A549 treated with AZD2906 at 1 μM for 4 hours (cell line): ENCODE data around the gene IL32. TPM values are rescaled to one million over a fixed set of nuclear protein-coding genes. Genes with fewer than 3 reads are reported as not detected.

ENCODE experiments used
- total RNA-seq: library from RNA; stranded (reverse); fragments of 200-300 nt; extraction: Qiagen RNA extraction; gene quantifications from 5 replicates; pipeline ENCODE4 v1.2.3, GENCODE V29; 2022

Gene IL32, protein sequence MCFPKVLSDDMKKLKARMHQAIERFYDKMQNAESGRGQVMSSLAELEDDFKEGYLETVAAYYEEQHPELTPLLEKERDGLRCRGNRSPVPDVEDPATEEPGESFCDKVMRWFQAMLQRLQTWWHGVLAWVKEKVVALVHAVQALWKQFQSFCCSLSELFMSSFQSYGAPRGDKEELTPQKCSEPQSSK
- 23.0 to 37.5 TPM (median 30.1 TPM) in 5 replicates for total RNA-seq

GRCh38 chr16:3065069-3065741 is at the start of gene IL32:
Gene IL32, plus strand, starts transcription at chr16:3065640. Its CDS starts 172 bp downstream, at chr16:3065812.

GRCh38 chr16:3017794-3018506 is 47.5 kb upstream of the IL32 start, which contains the start of gene CLDN6:
Gene CLDN6, minus strand, starts transcription at chr16:3018183. Its CDS starts 2,162 bp downstream, at chr16:3016021.

DNA sequence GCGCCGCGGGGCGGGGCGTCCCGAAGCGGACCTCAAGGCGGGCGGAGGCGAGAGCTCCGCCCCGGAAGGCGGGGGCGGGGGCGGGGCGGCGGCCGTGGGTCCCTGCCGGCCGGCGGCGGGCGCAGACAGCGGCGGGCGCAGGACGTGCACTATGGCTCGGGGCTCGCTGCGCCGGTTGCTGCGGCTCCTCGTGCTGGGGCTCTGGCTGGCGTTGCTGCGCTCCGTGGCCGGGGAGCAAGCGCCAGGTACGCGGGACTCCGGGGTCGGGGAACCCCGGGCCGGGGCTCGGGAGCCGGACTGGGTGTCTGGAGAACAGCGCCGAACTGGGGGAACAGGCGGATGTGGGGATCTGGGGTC is 45.2 kb upstream of the IL32 start, which contains the start of gene TNFRSF12A:
TNFRSF12A (plus strand) TSS at position 122 of the 357 bp plus-strand sequence; CDS start at position 152, 30 bp downstream.

DNA sequence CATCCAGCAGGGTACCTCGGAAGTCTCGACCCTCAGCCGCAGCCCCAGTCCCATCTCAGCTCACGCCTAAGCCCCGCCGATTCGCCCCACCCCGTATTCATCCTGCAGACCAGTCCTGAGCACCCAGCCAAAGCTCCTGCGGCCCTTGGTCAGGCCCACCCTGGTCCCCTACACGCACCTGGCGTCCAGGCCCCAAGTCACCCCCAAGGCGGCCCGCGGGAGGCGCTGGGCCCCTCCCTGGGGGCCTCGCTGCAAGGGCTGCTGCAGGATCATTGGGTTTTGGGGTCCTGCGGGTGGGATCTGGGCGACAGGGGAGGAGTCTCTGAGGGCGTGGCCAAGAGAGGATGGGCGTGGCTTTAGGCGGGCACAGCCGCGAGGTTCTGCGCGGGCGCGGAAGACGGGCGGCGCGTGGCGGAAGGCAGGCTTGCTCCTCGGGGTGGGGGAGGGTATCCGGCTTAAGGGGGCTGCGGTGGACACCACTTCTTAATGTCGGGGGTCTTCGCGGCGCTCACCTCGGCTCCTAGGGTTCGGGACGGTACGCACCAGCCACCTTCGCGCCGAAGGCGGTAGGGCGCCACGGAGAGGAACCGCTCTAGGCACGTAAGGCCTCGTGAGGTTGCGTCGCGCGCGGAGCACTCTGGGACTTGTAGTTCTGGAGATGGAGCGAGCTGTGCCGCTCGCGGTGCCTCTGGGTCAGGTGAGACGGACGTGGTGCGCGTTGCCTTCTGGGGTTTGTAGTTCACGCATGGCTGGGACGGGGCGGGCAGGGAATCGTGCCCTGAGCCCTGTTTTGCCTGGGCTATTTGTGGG is 41.6 kb upstream of the IL32 start, which contains the start of the genes HCFC1R1 and THOC6:
HCFC1R1 (minus strand) TSS at position 274 of the 810 bp plus-strand sequence; CDS start at position 273, 1 bp downstream.
THOC6 (plus strand) TSS at position 367 of the 810 bp plus-strand sequence; CDS start at position 659, 292 bp downstream.

DNA sequence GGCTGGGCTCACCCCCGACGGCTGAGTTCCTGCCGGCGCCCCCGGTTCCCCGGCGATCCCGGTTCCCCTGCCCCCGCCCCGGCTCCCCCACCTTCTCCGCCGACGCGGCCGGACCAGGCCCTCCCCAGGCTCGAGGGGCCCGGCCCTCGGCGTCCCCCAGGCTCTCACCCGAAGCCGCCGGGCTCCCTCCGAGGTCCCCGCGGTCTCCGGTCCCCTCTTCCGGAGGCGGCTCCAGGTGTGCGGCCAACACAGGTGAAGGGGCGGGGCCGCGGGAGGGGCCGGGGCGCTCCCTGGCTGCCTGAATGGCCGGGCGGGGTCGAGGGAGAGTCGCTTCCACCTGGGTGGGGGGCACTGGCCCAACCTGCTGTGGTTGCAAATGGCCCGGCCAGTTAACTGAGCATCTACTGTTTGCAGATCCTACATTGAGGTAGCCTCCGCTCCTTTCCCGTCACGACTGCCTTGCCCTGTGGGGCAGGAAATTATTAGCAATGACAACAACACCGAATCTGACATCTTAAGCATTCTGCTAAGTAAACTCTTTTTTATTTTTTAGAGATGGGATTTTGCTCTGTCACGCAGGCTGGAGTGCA is 28.6 kb upstream of the IL32 start, which contains the start of gene BICDL2:
BICDL2 (minus strand) TSS at position 219 of the 590 bp plus-strand sequence. CDS start 1,448 bp downstream, outside the sequence.

DNA sequence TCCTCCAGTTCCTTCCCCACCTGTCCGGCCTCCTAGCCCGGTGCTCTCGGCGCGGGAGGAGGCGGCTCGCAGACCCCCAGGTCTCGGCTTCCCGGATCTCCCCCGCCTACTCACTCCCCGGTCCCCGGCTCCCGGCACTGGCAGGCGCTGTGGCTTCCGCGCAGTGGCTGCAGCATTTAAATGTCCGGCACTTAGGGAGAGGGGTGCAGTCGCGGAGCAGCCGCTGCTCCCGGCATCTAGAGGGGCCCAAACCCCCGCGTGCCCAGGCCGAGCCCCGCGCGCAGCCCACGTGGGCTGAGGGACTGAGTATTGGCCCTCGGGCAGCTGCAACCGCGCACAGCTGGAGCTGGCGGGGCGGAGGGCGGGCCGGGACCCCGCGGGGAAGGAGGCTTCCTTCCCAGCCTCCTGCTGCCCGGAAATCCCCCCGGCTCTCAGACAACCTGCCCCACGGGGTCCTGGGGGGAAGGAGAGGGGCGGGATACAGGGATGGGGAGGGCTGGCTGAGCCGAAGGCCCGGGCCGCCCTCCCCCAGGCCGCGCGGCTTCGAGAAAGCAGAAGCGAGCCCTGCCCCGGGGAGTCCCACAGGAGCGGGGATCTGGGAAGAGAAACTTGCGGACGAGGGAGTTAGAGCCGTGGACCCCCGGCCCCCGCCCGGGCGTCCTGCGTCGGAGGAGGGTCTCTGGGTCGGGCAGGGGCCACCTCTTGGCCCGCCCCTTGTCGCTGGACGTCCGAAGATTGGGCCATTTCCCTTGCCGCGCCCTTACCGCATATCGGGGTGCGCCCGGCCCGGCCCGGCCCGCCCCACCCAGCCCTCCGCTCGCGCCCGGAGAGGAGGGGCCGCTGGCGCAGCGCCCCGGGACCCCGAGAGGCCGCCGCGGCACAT is 19.4 kb upstream of the IL32 start, which contains the start of gene MMP25:
MMP25 (plus strand) TSS at position 804 of the 883 bp plus-strand sequence. CDS start 357 bp downstream, outside the sequence.

GRCh38 chr16:3098459-3099394 is 33.3 kb downstream of the IL32 start, which contains the start of gene ZSCAN10:
Gene ZSCAN10, minus strand, starts transcription at chr16:3099294. Its CDS starts 6,357 bp downstream, at chr16:3092937.

GRCh38 chr16:3112058-3112880 is 46.8 kb downstream of the IL32 start, which contains the start of gene ZNF205:
Gene ZNF205, plus strand, starts transcription at chr16:3112586. Its CDS starts 845 bp downstream, at chr16:3113431.

Other genes starting within 250 kb of the IL32 start
- 0.11 to 0.28 TPM (median 0.14 TPM) in 5 replicates for gene PRSS21, start 248.4 kb upstream of the IL32 start, total RNA-seq
- 0.37 to 0.96 TPM (median 0.92 TPM) in 5 replicates for gene ZG16B, start 235.3 kb upstream of the IL32 start, total RNA-seq
- 0.50 to 0.98 TPM (median 0.78 TPM) in 5 replicates for gene PRSS22, start 207.5 kb upstream of the IL32 start, total RNA-seq
- gene FLYWCH2, start 182.4 kb upstream of the IL32 start, total RNA-seq: 44.5 to 53.1 TPM (median 50.0 TPM) in 5 replicates
- 17.2 to 24.4 TPM (median 23.8 TPM) in 5 replicates for gene FLYWCH1, start 153.7 kb upstream of the IL32 start, total RNA-seq
- gene KREMEN2, start 101.4 kb upstream of the IL32 start, total RNA-seq: 1.4 to 2.0 TPM (median 1.8 TPM) in 5 replicates
- gene PAQR4, start 96.3 kb upstream of the IL32 start, total RNA-seq: 34.7 to 46.3 TPM (median 44.9 TPM) in 5 replicates
- 67.8 to 94.9 TPM (median 91.6 TPM) in 5 replicates for gene PKMYT1, start 85.2 kb upstream of the IL32 start, total RNA-seq
- gene CLDN9, start 52.7 kb upstream of the IL32 start, total RNA-seq: 0.25 to 0.37 TPM (median 0.31 TPM) in 5 replicates
- 0.18 to 0.44 TPM (median 0.29 TPM) in 5 replicates for gene CLDN6, start 47.5 kb upstream of the IL32 start, total RNA-seq
- gene TNFRSF12A, start 45.3 kb upstream of the IL32 start, total RNA-seq: 400 to 615 TPM (median 501 TPM) in 5 replicates
- gene HCFC1R1, start 41.7 kb upstream of the IL32 start, total RNA-seq: 208 to 263 TPM (median 244 TPM) in 5 replicates
- gene THOC6, start 41.6 kb upstream of the IL32 start, total RNA-seq: 25.1 to 35.5 TPM (median 32.7 TPM) in 5 replicates
- not detected in 5 replicates for gene BICDL2, start 28.7 kb upstream of the IL32 start, total RNA-seq
- gene MMP25, start 19.1 kb upstream of the IL32 start, total RNA-seq: 0.89 to 1.4 TPM (median 1.3 TPM) in 5 replicates
- 0.03 to 0.05 TPM in 2 of 5 replicates, not detected in the others for gene ZSCAN10, start 33.7 kb downstream of the IL32 start, total RNA-seq
- 11.6 to 15.6 TPM (median 14.9 TPM) in 5 replicates for gene ZNF205, start 46.9 kb downstream of the IL32 start, total RNA-seq
- 9.7 to 13.1 TPM (median 12.8 TPM) in 5 replicates for gene ZNF213, start 69.4 kb downstream of the IL32 start, total RNA-seq
- gene OR1F1, start 122.6 kb downstream of the IL32 start, total RNA-seq: 0.13 to 0.59 TPM (median 0.21 TPM) in 5 replicates
- 7.1 to 10.0 TPM (median 7.6 TPM) in 5 replicates for gene ZNF200, start 169.5 kb downstream of the IL32 start, total RNA-seq
- 0.02 to 0.05 TPM (median 0.02 TPM) in 3 of 5 replicates, not detected in the others for gene MEFV, start 191.0 kb downstream of the IL32 start, total RNA-seq
- 33.6 to 39.0 TPM (median 34.1 TPM) in 5 replicates for gene ZNF263, start 217.9 kb downstream of the IL32 start, total RNA-seq
- gene TIGD7, start 239.8 kb downstream of the IL32 start, total RNA-seq: 0.72 to 1.4 TPM (median 1.2 TPM) in 5 replicates
- gene ZNF75A, start 239.9 kb downstream of the IL32 start, total RNA-seq: 9.5 to 10.4 TPM (median 9.7 TPM) in 5 replicates